Stimulated activated CD8-positive, alpha-beta memory T cell treated with anti-CD3 and anti-CD28 coated beads, Interleukin-7, amount 100 ng/mL, for 1 hour (primary cell): Measurements from ENCODE around the gene KRT3.

ENCODE experiments used
- DNase-seq, 2 donors: peaks; one replicate each; pipeline ENCODE4 v3.0.0-alpha.2; 2020; ENCODE audit warnings: low read depth in 2 of 2

The KRT3 gene

DNA sequence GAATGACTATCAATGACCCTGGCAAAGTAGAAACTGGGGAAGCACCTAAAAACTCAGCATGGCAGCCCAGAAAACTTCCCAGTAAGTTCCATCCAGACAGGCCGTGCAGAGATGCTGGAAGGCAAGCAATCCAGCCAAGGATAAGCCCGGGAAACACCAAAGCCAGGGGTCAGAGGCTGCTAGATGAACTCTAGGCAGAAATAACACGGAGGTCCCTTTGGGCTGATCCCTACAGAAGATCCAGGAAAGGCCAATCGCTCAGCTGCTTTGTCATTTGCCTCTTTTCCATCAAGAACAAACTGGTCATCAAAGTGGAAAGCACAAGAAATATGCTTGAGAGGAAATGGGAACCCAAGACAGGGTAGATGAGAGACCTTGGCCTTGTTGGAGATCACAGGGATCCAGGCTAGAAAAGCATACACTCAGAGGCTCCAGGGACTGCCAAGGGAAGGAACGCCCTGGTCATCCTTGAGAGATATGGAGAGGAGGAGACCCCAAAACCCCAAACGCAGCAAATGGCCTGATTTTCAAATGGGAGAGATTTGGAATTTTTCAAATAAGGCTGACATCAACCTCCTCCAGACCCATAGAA is 31.7 kb upstream of the KRT3 start:
- DNase-seq: no peak

DNA sequence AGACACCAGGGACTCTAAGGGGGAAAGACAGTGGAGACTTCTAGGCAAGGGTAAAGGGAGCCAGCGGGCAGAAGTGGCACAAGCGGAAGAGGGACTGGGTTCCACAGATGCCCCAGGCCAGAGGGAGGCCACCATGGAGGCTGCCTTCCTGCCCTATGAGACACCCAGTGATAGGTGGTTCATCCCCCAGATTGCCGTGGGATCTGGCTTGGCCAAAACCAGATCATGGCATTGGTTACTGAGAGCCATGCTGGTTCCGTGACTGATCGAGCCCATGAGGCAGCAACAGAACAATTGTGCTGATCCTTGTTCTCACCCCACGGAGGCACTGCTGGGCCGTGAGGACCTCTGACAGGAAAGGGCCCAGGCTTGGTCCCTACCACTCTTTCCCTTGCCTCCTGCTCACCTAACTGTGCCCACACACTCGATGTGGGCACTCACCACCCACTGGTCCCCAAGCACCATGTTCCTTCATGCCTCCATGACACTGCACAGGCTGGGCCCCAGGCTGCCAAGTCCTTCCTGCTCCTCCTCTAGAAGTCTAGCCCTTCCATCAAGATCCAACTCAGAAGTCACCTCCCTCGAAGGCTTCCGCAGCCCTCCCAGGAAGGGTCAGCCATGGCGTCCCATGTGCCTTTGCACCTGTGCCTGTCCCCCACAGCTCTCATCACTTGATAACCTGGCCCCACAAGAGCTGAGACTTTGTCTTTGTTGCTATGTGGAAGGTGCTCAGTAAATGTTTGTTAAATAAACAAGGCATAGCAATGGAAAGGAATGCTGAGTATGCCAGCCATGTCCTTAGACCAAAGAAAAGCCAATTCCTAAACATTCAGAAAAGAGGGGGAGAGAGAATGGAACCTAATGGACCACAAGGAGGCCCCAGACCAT is 30.9 kb upstream of the KRT3 start:
- DNase-seq: no peak

DNA sequence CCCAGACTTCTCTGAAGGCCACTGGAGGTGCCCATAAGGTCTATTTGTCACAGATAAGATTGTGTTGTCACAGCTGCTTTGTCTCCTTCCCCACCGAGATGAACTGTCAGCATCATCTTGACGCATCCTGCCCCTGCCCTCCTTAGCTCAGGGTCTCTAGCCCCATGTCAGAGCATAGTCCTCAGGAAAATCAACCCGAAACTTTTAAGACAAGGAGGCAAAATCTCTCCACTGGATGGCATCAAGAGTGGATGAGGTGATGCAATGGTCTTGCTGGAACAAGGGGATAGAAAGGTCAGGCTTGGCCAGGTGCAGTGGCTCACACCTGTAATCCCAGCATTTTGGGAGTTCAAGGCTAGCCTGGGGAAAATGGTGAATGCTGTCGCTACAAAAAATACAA is 30.0 kb upstream of the KRT3 start:
- DNase-seq: no peak

DNA sequence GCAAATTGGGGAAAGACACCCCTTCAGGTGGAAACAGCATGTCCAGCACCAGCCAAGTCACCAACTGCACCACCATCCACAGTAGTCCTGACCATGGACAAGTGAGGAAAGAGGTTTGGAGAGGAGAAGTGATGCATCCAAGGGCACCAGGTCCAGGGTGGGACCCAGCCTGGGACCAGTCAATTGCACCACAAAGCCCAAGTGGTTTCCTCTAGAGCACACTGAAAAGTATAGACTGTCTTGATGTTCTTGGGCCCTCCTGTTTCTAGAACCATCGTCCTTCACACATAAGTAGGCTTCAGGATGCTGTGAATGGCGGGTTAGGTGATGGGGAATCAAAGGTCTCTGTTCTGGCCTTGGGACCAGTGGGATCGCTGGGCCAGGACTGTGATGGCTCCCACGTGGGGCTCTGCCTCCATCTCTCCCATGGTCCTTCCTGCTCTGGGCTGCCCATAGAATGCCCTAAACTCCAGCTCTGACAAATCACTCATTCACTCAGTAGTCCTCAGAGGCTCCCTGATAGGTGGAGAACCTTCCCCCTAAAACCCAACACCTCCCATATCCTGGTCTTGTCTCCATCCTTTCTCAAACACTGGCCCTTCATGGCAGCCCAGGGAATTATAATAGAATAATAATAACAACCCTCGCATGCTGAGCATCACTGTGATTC is 29.0 kb upstream of the KRT3 start:
- DNase-seq: no peak

DNA sequence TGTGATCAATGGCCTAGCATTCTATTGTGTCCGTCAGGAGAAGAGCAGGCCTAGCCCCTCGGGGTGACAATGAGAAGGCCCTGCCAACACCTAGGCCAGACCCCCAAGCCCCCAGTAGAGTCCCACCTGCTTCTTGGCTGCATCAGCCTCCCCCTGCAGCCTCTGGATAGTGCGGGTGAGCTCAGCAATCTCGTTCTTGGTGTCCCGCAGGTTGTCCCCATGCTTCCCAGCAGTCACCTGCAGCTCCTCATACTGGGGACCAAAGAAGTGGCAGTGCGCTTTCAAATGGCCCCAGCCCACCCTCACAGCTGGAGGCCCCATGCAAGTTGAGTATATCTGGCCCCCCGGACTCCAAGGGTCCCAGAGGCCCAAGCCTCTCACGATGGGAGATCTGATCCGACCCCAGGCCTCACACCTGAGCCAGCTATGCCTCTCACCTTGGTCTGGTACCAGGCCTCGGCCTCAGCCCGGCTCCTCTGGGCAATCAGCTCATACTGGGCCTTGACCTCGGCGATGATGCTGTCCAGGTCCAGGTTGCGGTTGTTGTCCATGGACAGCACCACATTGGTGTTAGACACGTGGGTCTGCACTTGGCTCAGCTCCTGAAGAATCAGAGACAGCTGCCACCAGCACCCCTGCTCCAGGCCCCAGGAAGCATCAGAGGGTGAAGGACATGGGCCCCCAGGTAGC is 28.0 kb upstream of the KRT3 start:
- no peak for DNase-seq

DNA sequence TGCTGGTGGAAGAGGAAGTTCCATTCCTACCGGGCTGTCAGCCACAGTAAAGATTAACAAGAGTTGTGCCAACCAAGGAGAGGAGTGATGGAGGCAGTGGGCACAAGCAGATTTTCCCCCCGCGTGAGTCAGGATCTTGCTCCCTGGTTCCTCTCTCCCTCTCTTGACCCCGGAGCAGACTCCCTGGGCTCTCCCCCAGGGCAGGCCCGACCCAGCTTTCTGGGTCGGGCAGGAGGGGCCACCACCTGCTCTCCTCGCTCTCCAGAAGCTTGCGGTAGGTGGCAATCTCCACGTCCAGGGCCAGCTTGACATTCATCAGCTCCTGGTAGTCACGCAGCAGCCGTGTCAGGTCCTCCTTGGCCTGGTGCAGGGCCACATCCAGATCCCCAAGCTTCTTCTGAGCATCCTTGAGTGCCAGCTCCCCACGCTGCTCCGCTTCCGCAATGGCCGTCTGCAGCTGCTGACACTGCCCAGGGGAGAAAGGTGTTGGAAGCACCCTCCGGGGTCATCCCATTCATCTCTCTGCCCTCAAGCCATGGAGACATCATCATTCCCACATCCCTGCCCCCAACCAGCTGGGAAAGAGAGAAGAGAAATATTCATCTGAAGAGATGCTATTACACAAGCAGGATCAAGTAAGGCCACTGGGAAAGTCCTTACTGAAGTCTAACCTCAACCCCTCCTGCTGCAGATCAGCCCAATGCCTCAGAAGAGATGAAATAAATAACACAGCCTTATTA is 27.0 kb upstream of the KRT3 start:
- no peak for DNase-seq

DNA sequence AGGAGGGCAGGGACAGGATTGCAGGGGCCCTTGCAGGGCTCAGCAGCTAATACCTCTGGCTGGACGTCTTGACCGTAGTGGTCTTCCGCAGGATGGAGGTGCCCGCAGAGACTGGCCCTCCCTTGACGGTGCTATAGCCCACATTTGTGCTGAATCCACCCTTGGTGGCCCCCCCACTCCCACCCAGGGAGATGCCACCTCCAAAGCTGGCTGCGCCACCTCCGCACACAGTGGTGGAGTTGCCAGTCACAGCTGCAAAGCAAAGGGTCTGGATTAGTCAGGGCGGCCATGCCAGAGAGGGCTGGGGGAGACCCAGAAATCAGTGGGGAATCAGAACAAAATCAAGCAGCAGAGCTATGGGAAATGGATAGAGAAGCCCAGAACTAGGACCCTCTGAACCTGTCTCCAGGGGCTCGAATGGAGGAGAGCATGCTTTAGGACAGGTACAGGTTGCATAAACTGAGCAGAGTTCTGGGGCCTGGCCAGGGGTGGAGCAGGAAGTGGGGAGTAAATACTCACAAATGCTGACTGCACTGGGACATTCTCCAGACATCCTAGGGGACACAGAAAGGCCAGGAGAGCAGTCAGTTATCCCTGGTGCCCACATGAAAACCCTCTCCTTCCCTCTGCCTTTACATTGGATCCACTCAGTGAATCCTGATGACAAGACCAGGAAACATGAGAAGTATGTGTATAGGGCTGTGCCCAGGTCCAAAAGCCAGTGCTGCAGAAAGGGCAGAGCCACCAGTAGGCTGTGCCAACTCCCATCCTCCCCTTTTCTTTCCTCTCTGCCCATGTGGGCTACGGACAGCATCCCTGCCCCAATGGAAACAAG is 26.1 kb upstream of the KRT3 start:
- DNase-seq: no peak

DNA sequence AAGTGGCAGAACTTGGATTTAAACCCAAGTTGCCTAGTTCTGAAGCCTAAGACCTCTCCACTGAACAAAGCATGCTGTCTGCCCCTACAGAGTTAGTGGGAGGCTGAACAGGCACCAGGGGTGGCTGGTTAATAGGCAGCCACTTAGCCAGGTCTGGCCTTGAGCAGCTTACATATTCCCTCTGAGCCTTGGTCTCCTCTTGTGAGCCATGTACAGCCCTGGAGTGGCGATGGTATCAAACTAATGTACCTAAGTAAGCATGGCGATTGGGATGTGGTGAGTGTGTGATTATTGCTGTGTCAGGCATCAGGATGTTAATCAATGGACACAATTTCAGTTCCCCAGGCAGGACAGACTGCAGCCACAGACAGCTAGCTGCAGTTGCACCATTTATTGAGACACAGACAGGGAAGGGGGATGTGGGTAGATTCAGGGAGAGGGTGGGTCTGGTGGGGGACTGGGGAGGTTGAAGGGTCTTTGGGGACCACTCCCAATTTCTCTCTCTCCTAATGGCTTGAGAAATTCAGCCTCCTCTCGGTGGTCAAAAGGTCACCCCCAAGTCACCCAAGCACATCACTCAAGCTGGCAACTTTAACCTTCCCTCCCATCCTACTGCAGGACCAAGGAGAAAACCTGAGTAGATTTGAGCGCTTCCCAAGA is 25.3 kb upstream of the KRT3 start:
- DNase-seq: no peak

DNA sequence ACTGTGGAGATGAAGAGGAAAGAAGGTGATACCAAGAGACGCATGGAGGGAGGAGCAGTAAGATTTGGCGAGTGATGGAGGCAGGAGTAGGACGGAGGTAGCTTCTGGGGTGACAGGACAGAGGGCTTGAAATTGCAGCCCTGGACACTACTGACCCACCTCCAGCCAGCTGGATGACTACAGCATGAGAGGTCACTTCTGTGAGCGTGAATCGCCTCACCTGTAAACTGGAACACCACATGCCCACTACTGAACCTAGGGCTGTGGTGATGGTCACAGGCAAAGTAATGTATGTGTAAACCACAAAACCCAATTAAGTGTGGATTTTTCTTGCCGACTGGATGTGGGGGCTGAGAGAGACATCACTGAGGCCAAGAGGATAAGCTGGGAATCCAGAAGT is 24.6 kb upstream of the KRT3 start:
- no peak for DNase-seq

DNA sequence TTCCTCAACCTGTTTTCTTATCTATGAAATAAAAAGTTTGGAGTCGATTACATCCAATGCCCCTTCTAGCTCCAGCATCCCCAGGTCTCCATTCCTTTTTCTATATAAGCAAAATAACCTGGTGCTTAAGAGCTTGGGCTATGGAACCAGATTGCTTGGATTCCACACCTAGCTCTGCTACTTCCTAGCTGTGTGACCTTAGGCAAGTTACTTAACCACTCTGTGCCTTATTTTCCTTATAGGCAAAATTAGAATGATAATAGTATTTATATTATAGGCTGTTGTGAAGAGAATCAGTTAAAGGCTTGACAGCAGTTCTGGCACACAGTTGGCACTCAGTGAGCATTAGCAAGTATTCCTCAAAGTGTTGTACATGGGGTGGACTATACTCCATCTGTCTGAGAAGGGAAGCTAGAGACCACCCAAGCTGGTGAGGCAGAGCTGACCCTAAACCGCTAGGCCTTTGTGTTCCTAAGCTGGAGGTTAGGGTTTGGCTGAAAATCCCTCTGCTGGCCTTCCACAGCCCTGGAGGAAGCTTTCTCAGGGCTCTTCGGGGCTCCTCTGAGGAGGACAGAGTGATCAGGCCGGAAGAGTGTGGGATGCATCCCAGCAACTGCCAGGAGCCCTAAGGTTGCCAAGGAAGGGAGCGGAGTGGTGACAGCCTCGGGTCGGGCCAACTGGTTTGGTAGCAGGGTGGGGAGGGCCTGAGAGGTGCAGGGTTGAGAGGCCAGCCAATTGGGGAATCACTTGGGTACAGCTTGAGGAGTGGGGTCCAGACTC is 24.0 kb upstream of the KRT3 start:
- DNase-seq: no peak

DNA sequence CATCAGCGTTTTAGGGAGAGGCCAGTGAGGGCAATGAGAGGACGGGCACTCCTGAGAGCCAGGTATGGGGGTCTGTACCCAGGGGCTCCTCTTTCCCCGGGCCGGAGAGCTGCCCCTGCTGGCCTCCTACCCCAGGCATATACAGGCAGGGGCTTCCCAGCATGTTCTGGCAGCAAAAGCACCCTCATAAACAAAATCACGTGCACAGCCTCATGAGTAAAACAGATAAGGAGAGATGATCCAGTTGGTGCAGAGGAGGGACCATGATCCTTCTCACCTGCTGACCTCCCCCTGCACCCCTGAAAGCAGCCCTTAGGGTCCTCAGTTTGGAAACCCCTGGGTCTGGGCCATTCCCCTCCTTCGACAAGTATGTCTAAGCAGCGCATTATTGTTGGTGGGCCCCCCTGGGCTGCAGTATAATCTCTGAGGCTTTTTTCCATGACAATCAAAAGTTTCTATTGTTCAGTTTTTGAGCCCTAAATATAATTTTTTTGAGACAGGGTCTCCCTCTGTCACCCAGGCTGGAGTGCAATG is 23.0 kb upstream of the KRT3 start:
- no peak for DNase-seq

DNA sequence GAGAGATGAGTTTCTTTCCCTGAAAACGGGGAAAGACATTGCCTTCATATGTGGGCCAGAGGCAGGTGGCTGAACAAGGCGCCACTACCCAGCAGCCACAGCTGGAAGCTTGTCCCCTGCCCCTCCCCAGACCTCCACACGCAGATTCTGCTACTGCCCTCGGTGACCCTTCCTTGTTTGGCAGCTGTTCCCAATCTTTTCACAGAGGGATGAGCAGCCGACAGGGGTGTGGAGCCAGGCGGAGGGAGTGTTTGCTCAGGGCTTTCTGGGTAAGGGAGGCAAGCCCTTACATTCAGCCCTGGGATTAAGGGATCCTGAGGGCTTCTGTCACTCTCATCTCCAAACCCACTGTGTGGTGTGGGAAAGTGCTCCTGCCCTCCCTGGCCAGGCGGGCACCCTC is 22.5 kb upstream of the KRT3 start:
- no peak for DNase-seq

DNA sequence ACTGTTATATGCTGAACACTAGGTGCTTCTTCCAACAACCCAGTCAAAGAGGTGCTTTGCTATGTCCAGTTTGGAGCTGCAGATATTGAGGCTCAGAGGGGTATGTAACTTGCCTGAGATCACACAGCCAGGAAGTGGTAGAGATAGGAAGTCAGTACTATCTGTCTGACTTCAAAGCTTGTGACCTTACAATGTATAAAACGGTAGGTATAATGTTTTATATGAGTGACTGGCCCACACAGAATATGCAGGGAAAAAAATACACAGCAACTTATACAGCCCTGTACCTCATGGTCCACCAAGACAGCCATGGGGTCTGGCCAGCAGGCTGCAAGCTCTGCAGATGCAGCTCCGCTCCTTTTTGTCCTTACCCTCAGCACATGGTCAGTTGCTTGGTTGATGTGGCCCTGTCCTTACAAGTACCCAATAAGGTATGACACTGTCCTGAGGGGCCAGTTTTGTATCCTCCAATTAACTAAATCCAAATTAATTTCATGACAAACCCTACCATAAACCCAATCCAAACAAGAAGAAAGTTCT is 21.9 kb upstream of the KRT3 start:
- no peak for DNase-seq

DNA sequence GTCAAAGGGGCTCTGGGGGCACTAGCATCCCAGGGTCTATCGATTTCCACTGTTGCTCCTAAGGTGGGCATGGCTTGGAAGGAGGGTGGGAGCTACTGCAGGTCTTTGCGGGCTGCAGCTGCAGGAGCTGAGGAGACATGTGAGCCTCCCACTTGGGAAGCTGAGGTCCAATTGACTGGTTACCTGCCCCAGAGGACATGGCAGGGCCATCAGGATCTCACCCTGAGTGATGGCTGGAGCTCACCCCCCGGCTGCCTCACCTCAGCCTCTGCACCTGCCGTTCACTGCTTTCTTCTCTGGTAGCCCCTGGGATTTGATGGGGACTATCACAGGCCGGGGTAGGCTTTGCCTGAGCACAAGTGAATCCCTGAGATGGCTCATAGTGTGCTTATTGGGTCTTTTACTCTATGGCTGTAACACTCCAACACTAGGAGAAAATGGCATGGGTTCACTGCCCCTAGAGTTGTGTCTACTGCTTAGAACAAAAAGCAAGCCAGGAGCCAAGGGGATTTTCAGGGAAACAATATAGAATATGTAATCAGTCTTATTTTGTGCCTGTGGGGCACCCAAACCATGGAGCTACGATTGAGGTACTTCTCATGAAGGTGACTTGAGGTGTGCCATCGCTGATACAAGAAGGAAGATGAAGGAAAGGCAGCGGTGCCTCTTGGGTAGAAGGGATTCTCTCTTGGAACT is 21.2 kb upstream of the KRT3 start:
- DNase-seq: no peak

DNA sequence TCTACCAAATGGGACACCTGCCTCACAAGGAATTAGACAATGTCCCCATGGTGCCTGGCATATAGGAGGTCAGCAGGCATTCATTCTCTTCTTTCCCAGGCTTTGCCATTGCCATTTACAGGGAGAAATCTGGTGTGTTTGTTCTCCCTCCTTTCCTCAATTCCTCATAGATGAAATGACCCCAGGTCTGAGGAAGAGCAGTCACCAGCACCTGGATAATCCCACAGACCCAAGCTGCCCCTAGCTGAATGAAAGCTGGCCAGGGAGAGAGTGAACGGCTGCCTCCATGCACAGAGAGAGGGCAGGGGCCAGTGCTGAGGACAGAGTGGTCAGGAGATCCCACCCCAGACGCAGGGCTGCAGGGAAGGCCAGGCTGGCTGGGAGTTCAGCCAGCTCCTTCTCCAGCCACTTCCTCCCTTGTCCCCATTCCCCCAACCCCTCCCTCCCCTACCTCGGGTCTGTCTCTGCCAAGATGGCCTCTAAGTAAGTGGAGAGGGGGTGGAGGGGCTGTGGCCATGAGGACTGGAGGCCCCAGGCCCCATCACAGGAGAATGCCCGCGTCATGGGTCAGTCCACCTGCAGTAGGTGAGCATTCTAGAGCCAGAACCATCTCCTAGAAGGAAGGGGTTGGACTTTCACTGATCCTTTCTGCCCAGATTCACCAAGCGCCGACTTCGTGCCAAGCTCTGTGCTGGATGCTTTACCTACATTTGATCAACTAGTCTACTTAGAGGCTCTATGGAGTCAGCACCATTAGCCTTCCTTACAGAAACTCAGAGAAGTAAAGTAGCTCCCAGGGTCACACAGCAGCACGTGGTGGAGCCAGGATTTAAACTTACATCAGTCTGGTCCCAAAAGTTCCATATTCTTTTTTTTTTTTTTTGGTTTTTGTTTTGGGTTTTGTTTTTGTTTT is 20.0 kb upstream of the KRT3 start:
- DNase-seq: no peak

DNA sequence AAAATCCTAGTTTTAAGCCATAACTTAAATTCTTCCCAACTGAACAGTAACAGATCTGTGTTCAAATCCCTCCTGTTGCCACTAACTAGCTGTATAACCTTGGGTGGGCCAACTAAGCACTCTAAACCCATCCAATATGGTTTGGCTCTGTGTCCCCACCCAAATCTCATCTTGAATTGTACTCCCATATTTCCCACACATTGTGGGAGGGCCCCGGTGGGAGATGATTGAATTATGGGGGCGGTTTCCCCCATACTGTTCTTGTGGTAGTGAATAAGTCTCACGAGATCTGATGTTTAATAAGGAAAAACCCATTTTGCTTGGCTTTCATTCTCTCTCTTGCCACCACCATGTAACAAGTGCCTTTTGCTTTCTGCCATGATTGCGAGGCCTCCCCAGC is 19.2 kb upstream of the KRT3 start:
- DNase-seq: no peak

DNA sequence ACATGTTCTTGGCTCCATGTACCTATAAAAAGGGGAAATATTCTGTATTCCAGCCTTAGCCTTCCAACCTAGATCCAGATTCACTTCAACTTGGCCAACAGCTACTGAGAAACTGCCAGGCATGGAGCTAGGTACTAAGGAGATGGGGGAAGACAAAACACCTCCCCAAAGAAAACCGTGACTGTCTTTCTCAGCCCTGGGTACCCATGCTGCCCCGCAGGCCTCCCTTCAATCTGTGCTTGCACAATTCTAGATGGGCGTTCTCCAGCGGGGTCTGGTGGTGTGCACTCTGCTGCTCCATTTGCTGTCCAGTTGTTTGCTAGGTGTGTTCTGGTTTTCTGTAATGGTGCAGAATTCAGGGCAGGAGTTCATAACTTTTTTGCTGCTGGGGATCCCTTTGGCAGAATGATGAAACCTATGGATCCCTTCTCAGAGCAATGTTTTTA is 18.8 kb upstream of the KRT3 start:
- no peak for DNase-seq
